Activated CD8-positive, alpha-beta memory T cell treated with anti-CD3 and anti-CD28 coated beads, Interleukin-2, amount 50 U/mL, for 1 hour (primary cell): Measurements from ENCODE around the gene AP4B1.
A peak's percentile ranks its signal among the peaks of the same experiment; 100 is the strongest.

Experiments
- DNase-seq: peaks from one replicate; pipeline ENCODE4 v3.0.0-alpha.2; 2020; ENCODE audit errors: extremely low read depth

AP4B1 gene

DNA sequence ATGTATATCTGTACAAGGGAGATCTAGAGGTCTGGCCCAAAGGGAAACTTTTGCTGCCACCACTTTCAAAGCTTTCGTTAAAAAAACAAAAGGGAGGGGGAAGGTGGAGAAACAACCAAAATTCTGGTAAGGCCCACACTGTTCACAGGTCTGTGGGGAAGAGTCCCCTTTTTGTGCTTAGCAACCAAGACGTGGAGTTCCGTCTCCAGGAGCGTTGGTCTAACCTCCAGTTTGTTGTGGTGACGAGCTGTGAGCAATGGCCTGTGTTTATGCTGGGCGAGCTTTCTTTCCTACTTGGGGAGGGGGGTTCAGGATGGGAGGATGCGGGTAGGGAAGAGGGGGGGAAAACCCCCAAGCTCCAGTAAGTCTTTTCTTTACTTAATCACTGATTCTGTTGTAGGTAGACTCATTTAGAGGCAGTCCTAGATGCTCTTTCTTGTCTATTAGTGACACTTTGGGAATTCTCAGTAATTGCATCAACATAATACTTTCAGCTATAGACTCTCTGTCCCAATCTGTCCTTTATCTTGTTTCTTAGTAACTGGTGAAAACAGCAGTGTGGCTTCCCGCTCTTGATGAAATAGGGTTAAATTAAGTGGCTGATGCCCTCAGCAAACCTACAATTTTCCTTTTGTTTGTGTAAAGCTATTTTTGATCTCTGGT is 26.0 kb upstream of the AP4B1 start:
- DNase-seq = peak; percentile 78

GRCh38 chr1:113929750-113930498 is 25.3 kb upstream of the AP4B1 start:
- DNase-seq = peak; percentile 72

DNA sequence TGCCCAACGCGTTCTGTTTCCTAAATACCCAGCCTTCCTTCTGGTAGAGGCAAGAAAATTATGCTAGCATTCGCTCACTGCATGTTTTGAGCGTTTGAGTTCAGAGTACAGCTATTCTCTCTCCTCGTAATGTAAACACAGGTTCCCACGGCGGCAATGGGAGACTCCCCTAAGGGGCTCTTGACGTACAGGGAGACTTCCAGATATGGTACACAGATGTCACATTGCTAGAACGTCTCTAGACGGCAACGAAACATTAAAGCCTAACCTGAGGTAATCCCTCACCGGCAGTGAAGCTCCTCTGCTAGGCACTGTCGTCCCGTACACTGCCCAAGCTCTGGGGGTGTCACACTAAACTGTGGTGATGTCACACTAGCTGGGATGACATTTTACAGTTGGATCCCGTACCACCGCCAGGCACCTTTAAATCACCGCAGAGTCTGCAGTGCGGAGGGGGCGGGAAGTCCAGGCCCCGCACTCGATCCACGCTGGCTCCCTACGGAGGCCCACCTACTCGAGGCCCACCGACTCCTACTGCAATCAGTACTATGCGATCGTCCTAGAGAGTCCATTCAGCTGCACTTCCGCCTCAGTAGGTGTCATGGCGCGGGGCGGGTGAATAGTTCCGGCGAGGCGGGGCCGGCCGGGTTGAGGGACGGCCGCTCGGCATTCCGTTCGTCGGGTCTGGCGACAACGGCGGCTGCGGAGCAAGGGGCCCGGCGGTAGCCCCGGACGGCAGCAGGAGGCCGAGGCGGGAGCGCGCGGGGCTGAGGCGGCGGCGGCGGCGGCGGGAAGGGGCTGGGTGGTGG is 24.5 kb upstream of the AP4B1 start, which contains the start of gene HIPK1:
HIPK1 (plus strand) TSS at position 384 of the 809 bp plus-strand sequence.
- peak; percentile 84 for DNase-seq

DNA sequence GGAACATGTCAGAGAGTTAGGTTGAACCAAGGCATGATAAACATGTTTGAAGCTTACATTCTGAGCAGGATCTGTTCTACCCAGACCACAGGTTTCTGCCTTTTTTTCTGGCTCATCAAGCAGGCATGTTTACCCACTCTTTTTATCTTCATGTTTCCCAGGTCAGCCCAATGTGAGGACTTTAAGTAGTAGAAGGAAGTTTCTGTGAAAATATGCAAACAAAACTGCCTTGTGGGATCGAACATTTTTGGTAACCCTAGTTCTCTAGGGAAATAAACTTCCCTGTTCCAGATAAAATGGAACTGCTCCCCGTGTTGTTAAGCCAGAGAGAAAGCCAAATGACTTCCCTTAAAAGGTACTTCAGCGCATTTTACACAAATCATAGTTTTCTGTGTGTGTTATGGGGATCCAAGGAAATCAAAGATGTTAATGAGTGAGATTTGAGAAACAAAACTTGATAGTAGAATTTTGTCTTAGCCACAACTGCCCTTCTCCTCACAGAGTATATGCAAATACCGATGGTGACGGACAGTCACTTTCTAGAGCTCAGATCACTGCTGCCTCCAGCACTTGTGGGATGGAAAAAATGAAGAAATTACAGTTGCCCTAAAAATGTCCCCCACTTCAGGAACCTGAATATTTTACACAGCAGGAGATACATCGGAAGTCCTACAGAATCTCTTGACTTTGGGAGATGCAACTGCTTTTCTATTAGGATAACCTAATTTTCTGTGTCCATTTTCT is 23.8 kb upstream of the AP4B1 start:
- no peak for DNase-seq

GRCh38 chr1:113924473-113924872 is 19.9 kb upstream of the AP4B1 start:
- DNase-seq = no peak

DNA sequence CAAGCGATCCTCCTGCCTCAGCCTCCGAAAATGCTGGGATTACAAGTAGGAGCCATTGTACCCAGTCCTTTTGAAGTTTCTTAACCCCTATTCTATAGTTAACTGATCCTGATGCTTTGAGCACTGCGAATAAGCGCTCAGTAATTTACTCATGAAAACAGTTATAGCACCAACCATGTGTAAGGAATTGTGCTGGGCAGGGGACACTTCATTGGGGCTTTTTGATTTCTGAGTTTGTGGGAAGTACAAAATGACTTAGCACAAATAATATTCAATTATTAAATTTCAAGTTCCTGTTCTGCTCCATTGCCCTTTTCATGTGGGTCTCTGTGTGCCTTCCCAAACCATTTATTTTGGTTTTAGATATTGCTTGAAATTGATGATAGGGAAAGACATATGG is 18.4 kb upstream of the AP4B1 start:
- DNase-seq = no peak

- no peak for DNase-seq
These were observed 13.6 kb upstream of the AP4B1 start for GRCh38 chr1:113918243-113918642.

DNA sequence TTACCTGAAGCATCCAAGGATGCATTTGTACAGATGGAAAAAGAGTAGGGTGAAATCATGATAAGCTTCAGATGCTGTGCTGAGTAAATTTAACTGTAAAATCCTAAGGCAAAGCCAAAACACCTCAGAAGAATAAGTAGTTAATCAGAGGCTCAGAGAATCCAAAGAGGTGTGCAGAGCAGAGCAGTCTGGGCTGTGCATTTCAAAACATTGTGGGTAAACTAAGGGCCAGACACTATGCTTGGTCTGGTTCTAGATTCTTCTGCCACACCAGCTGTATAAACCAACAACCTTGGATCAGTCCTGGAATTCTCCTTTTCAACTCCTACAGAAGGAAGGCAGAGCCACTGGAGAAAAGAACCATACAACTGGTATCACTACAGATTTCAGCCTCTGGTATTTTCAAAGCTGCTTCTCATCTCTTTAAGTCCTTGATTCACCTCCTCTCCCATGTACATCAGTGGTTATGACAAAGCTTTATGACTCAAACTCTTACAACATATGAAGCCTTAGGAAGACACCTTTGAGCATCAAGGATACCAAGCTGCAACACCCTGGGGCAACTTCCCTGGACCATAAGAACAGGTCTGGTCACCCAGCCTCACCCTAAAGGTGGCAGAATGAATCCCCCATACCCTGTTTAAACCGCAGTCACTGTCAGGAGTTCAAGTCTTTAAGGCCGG is 12.9 kb upstream of the AP4B1 start:
- no peak for DNase-seq

GRCh38 chr1:113916974-113917373 is 12.4 kb upstream of the AP4B1 start:
- no peak for DNase-seq

DNA sequence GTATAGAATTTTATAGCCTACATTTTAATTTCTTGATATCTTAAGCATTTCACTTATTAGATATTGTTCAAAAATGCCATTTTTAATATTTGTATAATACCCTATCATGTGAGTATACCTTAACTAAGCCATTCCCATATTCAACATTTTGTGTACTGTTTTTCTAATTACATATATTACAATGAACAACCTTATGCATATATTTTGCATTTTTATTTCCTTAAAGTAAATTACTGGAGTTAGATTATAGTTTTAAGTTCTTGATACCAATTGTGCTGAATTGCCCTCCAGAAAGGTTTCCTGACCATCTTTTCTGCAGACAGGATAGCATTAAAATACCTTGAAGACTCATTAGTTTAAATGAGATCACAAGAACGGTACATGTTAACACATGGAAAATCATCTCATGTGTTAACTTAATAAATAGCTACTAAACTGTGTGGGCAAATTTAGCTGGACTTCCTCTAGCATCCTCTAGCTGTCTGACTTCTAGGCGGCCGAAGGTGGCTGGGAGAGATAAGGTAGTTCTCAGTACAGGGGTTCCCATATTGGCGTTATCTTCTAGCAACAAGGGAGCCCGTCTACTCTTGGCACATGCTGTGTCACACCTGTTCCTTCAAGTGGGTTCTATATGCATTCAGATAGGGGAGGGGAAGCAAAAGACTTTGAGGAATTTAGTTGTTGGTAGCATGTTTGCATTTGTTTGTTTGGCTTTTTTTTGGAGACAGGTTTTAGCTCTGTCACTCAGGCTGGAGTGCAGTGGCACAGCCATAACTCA is 9.5 kb upstream of the AP4B1 start:
- no peak for DNase-seq

- no peak for DNase-seq
These were observed 8.7 kb upstream of the AP4B1 start for GRCh38 chr1:113913312-113913668.

GRCh38 chr1:113912594-113913311 is 8.2 kb upstream of the AP4B1 start:
- no peak for DNase-seq

DNA sequence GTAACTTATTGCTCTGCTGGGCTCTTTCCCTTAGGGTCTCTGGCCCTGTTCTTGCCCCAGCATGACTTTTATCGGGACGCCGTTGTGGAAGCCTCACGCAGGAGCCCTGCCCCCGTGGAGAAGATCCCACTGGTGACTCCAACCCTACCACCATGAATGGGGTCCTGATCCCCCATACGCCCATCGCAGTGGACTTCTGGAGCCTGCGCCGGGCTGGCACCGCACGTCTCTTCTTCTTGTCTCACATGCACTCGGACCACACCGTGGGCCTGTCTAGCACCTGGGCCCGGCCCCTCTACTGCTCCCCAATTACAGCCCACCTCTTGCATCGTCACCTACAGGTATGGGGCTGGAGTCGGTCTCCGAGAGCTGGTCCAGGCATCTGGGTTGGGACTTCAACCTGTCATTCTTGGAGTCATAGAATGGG is 849 bp upstream of the AP4B1 start:
- no peak for DNase-seq

DNA sequence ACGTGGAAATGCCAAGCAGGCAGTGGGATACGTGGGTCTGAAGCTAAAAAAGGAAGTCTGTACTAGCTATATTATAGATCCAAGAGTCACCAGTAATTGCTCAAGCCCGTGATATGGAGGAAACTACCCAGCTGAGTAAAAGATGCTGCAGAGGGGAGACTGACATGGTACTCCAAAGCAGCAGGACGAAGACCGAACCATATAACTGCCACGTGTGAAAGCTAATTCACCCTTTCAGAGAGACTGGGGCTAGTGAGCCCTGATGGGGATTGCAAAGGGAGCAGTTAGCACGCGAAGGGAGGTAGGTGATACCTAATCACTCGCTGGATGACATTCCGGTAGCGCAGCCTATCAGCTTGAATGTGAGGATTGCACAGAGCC is 316 bp downstream of the AP4B1 start:
- DNase-seq = peak; percentile 30

- DNase-seq = no peak
These were observed 902 bp downstream of the AP4B1 start for GRCh38 chr1:113903501-113904292.

DNA sequence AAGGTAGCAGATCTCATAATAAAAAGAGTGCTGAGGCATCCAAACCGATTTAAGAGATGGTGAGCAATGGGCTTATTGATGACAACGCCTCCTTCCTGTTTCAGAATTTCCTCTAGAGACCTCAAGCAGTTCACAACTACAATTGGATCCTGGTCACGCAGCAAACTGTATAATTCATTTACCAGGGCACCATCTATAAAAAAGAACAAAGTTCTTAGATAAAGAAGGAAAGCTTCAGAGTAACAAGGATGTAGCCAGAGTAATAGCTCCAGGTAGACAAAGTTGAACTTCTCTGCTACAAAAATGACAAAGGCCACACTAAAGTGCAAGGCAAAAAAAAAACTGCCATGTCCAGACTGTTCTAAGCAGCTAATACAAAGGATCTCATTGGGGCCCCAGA is 3.4 kb downstream of the AP4B1 start:
- no peak for DNase-seq

GRCh38 chr1:113899111-113899510 is 5.5 kb downstream of the AP4B1 start:
- DNase-seq = no peak

DNA sequence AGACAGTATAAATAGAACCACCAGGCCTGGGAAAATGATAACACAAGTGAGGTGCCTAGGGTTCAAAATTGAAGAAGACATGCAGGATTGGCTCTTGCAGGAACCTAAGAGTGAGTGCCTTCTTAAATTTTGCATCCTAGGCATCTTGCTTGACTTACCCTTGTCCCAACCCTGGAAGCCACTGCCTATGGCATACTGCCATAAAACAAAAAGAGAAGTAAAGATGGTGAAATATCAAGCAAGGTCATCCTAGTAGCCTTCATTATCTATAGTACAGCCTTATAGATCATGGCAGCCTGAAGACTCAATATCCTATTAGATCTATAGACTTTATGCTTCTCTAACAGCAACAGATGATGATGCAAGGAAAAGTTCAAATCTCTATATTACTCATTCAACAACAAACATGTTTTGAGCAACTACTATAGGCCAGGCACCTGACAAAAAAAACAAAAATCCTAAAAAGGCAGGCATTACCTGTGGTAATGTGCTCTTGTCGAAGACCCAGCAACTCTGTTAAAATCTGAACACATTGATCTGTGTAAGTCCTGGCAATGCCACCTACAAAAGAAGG is 6.3 kb downstream of the AP4B1 start:
- no peak for DNase-seq

DNA sequence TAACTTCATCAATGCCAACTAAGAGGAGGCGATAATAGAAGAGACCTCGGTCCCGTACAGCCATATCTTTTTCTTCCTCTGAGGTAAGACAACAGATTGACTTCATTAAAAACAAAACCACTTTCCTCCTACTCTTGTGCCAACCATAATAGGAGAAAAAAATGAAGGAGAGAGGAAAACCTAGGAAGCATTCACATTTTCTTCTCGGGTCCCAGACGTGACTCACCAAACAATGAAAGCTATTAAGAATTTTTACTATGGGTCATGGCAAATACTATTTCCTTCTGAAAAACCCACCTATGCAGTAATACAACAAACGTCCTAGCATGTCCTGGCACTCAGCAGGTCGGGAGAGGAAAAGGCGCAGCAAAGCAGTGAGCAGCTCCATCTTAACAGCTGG is 8.6 kb downstream of the AP4B1 start:
- no peak for DNase-seq
